GM06990 (cell line): ENCODE measurements around the gene PRLR.

Source experiments
- DNase-seq: peaks from one replicate; pipeline ENCODE4 v3.0.0-alpha.2; 2011; ENCODE audit not compliant: insufficient read length; ENCODE audit errors: extremely low read depth
- H3K27me3 ChIP-seq: replicated peaks from 2 replicates; pipeline ENCODE4 v1.6.0; 2011; ENCODE audit warnings: low read length; ENCODE audit not compliant: control insufficient read depth, insufficient read depth
- H3K36me3 ChIP-seq: 2 replicates; pipeline ENCODE4 v1.5.1; 2011; ENCODE audit warnings: low read length; ENCODE audit not compliant: control insufficient read depth, insufficient read depth
- H3K4me3 ChIP-seq: replicated peaks from 2 replicates; pipeline ENCODE4 v1.5.1; 2011; ENCODE audit warnings: low read depth, mild to moderate bottlenecking, control low read depth, low read length
- TF ChIP-seq, protein P1 (sequence below): IDR thresholded peaks from 2 replicates; pipeline ENCODE4 v1.5.1; 2011; ENCODE audit warnings: low read length, control low read depth, mild to moderate bottlenecking, inconsistent platforms; ENCODE audit not compliant: insufficient read depth, poor library complexity, severe bottlenecking

The PRLR gene

DNA sequence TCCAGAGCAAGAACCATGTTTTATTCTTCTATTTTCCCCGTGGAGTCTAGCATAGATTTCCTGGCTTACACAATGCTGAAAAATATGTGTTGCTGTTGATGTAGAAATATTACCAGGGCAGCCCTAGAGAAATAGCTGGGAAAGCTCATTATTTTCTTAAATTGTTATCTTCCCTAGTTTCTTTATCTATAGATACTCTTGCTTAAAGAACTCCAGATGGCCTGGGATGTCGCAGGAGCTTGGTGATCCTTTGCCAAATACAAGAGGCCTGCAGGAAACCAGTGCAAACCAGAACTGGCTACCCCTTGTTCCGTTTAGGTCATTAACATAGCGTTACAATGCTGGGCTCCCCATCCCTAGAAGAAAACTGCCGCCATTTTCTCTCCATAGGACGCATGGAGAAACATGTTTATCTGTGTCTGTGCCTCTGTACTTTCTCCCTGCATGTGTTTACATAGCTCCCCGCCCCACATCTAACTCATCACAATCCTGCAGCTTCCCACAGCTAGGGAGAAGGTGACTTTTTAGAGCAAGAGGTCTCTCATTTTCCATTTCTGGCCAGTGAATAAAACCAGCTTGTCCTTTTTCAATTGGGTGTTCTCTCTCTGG is 6.4 kb downstream of the PRLR start:
- Histone ChIP-seq H3K36me3 (no peaks in the 10 kb centered on the region), H3K27me3 (no peaks in the 10 kb centered on the region; the same call in 1 of the 2 replicates), H3K4me3 (no peak overlapping the region)
- TF ChIP-seq, protein P1, sequence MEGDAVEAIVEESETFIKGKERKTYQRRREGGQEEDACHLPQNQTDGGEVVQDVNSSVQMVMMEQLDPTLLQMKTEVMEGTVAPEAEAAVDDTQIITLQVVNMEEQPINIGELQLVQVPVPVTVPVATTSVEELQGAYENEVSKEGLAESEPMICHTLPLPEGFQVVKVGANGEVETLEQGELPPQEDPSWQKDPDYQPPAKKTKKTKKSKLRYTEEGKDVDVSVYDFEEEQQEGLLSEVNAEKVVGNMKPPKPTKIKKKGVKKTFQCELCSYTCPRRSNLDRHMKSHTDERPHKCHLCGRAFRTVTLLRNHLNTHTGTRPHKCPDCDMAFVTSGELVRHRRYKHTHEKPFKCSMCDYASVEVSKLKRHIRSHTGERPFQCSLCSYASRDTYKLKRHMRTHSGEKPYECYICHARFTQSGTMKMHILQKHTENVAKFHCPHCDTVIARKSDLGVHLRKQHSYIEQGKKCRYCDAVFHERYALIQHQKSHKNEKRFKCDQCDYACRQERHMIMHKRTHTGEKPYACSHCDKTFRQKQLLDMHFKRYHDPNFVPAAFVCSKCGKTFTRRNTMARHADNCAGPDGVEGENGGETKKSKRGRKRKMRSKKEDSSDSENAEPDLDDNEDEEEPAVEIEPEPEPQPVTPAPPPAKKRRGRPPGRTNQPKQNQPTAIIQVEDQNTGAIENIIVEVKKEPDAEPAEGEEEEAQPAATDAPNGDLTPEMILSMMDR: no peak
- DNase-seq: no peak

GRCh38 chr5:35220967-35221366 is 9.3 kb downstream of the PRLR start:
- DNase-seq: no peak
- H3K27me3 ChIP-seq: no peaks in the 10 kb centered on the region

DNA sequence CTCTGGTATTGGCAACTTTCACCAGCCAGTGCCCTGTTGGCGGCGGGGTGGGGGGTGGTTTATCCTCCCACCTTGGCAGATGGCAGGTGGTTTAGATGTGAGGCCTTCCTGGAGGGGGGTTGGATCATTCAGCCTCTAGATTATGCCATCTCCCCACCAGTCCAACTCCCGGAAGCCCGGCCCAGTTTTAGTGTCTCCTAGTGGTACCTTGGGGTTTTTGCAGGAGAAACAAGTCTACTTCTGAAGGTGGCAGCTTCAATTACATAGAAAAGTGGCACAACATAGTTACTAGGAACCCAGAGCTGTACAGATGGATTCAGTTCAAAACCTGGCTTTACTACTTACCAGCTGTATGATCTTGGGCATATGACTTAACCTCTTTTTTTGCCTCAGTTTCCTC is 11.3 kb downstream of the PRLR start:
- H3K27me3 ChIP-seq: no peaks in the 10 kb centered on the region
- TF ChIP-seq, protein P1: no peak

More at GRCh38 chr5:35220967-35221366, 9.3 kb downstream of the PRLR start:
- Histone ChIP-seq H3K36me3 (no peaks in the 10 kb centered on the region), H3K4me3 (no peak overlapping the region)
- TF ChIP-seq, protein P1: no peak

DNA sequence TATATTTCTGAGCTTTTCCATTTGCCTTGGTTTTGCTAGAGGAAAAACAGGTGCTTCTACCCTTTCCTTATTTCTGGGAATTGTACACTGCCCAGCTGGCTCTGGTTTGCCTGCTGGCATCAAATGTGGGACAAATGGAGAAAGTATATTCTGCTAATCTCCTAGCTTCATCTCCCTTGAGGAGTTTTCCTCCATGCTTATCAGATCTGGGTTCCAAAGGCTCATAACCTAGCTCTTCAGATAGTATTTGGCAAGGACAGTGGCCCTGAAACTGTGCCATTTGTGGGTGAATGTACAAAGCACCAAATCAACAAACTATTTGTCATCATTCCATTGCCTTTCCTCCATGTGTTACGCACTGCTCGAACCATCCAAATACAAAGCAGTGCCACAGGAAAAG is 16.2 kb downstream of the PRLR start:
- TF ChIP-seq, protein P1: no peak
- H3K4me3 ChIP-seq: no peak overlapping the region

More for the DNA sequence above, 11.3 kb downstream of the PRLR start:
- Histone ChIP-seq H3K36me3 (no peaks in the 10 kb centered on the region), H3K4me3 (no peak overlapping the region)
- DNase-seq: no peak

GRCh38 chr5:35213608-35214007 is 16.7 kb downstream of the PRLR start:
- Histone ChIP-seq H3K4me3 (no peak overlapping the region), H3K27me3 (no peaks in the 10 kb centered on the region), H3K36me3 (no peaks in the 10 kb centered on the region)
- TF ChIP-seq, protein P1: peak; percentile 2
- no peak for DNase-seq

More for the DNA sequence above, 16.2 kb downstream of the PRLR start:
- no peak for DNase-seq
- no peaks in the 10 kb centered on the region for H3K36me3 ChIP-seq
- H3K27me3 ChIP-seq: no peaks in the 10 kb centered on the region
